NCI-H2029 (cell line): ENCODE measurements around the gene CDC42BPA.
"Not testable (repeated sequence)": the region's sequence is repeated elsewhere in the genome, so short reads cannot be mapped to it uniquely, and the experiment has no call there.

ENCODE experiments used
- DNase-seq: peaks from one replicate; lab custom pipeline; 2025; lab: John Stamatoyannopoulos, UW

CDC42BPA gene

GRCh38 chr1:226962421-226963391 lies 355.6 kb downstream of the CDC42BPA start:
- DNase-seq: no peak

- no peak for DNase-seq
These were observed 357.1 kb downstream of the CDC42BPA start for GRCh38 chr1:226960944-226961765.

GRCh38 chr1:226960256-226960655 lies 358.0 kb downstream of the CDC42BPA start:
- no peak for DNase-seq

DNA sequence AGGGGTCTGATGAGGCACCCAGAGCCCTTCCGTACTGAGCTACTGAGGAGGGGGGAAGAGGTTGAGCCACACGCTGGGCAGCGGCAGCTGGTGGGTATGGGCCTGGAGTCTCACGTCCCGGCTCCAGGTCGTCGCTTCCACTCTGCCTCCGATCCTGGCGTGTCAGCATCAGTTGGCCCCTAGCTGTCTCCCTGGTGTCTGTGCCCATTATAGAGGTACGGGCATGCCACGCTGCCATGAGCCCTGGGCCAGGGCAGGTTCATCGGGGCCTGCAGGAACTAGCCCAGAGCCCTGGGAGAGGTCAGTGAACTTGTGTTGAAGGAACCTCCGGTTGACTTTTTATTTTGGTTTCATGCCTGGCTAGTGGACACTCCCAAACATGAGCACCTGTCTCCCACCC lies 360.0 kb downstream of the CDC42BPA start:
- DNase-seq: no peak

DNA sequence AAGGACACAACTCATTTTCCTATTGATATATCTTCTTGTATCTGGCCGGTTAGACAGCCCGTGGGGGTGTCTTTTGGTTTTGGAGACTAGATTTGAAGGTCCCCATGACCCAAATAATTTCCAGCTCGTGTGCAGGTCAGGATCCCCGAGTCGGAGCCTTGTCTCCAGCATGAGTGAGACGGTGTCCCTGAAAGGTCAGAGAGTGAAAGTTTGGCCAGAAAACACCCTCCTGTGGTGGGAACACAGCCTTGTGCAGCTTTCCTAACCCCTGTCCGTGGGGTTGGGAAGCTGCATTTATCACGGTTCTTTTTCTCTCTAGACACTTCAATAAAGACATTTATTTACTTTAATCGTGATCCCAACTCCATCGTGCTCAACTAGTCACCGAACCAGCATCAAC lies 360.6 kb downstream of the CDC42BPA start:
- no peak for DNase-seq

- DNase-seq: no peak
These were observed 361.2 kb downstream of the CDC42BPA start for GRCh38 chr1:226956942-226957713.

DNA sequence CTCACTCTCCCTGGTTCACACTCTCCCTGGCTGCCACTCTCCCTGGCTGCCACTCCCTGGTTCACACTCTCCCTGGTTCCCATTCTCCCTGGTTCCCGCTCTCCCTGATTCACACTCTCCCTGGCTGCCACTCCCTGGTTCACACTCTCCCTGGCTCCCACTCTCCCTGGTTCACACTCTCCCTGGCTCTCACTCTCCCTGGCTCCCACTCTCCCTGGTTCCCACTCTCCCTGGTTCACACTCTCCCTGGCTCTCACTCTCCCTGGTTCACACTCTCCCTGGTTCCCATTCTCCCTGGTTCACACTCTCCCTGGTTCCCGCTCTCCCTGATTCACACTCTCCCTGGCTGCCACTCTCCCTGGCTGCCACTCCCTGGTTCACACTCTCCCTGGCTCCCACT lies 362.4 kb downstream of the CDC42BPA start:
- not testable (repeated sequence) for DNase-seq

DNA sequence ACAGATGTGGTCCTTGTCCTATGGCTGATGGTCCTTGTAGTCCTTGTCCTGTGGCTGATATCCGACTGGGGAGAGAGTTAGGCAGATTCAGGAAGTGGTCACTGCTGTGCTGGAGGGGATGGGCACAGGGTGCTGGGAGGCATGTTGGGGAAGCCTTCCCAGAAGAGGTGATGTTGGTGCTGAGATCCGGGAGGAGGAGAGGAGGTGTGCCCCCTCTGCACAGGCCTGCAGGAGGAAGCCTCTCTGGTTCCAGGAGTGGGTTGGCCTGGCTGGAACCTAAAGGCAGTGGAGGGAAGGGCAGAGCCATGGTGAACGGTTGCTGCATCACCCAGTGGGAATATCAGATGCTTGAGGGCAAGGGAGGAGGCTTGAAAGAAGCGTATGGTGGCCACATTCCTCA lies 363.5 kb downstream of the CDC42BPA start:
- DNase-seq: no peak

DNA sequence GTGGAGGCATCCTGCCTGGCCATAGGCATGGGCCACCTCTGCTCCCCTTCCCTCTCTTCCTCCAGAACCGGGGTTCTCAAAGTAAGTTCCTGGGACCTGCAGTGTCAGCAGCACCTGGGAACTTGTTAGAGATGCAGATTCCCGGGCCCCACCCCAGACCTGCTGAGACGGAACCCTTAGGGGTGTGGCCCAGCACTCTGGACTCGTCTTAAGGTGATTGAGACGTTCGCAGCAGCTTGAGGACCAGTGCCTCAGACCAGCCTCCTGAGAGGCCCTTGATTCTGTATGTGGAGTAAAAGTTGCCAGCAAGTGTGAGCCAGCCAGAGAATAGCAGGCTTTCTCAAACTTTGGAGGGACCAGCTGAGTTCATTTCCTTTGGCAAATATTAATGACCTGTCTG lies 364.0 kb downstream of the CDC42BPA start:
- no peak for DNase-seq

DNA sequence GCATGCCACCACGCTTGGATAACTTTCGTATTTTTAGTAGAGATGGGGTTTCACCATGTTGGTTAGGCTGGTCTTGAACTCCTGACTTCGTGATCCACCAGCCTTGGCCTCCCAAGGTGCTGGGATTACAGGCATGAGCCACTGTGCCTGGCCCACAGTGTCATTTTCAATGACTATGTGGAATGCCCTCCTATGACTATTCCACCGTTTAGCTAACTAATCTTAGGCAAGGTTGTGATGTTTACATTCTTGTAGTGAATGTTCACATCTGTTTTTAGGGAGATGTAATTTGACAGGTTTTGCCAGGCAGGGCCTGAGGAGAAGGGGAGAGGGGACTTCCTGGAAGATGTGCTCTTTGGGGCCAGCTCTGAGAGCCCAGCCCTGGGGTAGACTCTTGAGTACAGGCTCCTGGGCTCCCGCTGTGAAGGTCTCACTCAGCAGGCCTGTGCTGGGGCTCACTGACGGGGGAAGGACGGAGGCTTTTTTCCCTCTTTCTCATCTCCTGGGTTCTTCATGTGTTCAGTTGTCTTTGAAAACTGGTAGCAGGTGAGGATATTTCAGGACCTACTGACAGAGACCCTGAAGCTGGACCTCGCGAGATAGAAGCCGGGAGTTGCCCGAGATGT lies 365.0 kb downstream of the CDC42BPA start:
- no peak for DNase-seq

DNA sequence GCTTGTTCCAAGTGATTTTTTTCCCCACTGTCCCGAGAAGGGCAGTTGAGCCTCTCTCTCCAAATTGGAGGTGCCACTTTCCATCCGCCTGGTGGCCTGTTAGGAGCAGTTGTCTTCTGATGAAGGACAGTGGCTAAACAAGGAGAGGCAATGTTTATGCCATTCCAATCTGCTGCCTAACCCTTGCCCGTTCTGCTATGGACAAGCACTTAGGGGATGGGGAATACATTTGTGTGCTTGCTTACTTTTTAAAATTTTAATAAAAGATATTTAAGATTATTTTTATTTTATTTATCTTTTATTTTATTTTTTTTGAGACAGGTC lies 366.2 kb downstream of the CDC42BPA start:
- no peak for DNase-seq

DNA sequence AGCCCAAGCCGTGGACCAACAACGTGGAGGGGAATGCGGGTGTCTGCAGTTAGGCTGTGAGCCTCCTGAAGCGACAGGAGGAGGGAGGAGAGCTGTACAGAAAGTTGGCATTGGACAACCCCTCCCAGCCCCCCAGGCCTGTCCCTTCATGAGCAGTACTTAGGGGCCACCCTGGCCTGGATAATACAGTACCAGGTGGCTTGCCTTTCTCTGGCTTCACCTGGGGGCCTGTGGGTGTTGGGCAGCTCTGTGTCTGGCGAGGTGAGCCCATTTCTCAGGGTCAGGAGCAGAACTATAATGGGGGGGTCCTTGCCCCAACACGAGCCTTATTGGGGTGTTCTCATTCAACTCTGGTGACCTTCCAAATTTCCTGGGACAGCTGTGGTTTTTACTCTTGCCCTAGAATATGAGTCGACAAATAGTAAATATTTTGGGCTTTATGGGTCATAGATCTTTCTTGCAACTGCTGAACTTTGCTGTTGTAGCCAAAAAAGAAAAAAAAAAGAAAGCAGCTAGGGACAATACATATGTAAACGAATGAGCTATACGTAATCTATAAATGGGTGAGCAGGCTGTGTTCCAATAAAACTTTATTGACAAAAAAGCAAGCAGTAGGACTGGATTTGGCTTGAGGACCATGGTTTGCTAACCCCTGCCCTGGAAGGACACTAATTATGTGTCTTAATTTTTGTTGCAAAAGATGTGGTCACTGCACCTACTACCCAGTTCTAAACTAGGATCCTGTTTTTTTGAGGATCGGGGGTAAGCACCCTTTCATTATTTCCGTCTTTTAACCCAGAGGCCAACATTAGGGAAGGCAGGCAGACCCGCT lies 366.8 kb downstream of the CDC42BPA start:
- DNase-seq: no peak

- DNase-seq: no peak
These were observed 367.4 kb downstream of the CDC42BPA start for GRCh38 chr1:226950871-226951270.

GRCh38 chr1:226950316-226950715 lies 368.0 kb downstream of the CDC42BPA start:
- DNase-seq: no peak

GRCh38 chr1:226949401-226949800 lies 368.9 kb downstream of the CDC42BPA start:
- no peak for DNase-seq

DNA sequence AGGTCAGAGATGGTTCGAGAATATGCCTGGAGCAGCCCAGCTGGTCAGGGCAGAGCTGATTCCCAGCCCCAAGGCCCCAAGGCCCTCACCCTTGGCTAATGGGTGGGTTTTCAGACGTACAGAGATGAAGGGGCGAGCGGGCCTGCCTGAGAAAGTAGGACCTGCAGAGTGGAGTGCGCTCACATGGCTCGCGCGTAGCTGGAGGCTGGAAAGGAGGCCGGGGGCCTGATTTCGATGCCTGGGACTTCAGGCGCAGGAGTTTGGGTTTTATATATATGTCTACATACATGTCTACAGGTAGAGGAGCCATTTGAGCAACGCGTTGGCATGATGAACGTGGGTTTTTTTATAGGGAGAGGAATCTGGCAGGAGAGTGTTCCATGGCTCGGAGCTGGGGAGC lies 369.3 kb downstream of the CDC42BPA start:
- no peak for DNase-seq

GRCh38 chr1:226948480-226948879 lies 369.8 kb downstream of the CDC42BPA start:
- no peak for DNase-seq

DNA sequence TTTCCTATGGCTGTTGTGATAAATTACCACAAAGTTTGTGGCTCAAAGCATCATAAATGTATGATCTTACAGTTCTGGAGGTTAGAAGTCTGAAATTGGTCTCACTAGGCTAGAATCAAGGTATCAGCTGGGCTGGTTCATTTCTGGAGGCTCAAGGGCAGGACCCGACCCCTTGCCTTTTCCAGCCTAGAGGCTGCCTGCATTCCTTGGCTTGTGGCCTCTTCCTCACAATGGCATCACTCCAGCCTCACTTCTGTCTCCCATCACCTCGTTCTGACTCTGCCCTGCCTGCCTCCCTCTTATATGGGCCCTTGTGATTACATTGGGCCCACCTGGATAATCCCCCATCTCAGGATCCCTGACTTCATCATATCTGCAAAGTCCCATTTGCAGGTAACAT lies 370.2 kb downstream of the CDC42BPA start:
- DNase-seq: no peak

- no peak for DNase-seq
These were observed 371.5 kb downstream of the CDC42BPA start for GRCh38 chr1:226946841-226947240.

DNA sequence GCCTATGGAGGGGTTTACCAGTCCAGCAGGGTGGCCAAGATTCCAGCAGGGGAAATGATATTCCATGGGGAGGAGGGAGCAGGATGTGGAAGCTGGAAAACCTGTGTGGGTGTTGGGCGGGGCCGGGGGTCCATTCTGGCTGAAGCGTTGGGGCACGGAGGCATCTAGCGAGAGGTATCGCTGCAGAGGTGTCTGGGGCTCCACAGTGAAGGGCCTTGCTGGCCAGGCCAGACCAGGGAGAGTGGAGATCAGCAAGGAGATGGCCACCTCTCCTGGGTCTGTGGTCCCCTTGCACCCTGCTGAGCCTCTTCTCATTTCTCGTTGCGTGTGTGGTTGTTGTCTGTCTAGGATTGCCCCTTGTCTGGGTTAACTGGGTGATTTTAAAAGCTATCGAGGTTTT lies 372.0 kb downstream of the CDC42BPA start:
- DNase-seq: no peak

GRCh38 chr1:226945858-226946245 lies 372.4 kb downstream of the CDC42BPA start:
- DNase-seq: no peak
